DMS79 (cell line): ENCODE data around the gene TMEM150B.

Source experiments
- DNase-seq: peaks from one replicate; lab custom pipeline; 2025; lab: John Stamatoyannopoulos, UW

The TMEM150B gene

DNA sequence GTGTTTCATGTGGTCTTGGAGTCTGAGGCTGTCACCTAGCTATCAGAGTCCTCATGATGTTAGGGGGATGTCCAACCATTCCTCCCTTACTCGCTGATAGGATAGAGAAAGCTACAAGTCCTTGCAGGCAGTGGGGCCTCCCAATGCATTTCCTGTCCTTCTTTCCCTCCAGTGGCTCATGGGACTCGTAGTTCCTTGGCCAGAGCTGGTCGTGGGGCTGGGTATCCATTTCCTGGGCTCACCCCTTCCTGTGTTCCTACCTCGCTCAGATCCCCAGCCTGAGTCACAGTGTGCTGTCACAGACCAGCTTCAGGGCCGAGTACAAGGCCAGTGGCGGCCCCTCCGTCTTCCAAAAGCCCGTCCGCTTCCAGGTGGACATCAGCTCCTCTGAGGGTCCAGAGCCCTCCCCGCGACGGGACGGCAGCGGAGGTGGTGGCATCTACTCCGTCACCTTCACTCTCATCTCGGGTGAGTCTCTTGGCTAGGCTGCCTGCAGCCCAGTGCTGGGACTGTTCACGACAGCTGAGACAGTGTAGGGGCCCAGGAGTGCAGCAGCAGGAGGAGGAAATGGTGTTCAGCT lies 19.1 kb downstream of the TMEM150B start:
- DNase-seq: no peak

DNA sequence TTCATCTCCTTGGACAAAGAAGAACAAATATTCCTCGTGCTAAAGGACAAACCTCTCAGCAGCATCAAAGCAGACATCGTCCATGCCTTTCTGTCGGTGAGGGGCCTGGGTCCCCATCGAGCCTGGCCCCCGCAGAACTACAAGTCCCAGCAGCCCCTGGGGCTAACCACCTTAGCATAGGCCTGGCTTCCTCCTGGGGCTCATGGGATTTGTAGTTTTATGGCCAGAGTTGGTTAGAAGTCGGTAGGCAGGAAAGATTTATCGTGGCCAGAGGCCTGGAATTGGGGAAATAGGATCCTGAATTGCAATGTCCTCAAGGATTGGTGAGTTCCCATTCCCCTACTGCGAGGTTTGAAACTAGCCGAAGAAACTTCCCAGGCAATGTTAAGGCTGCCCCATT lies 19.6 kb downstream of the TMEM150B start:
- DNase-seq: no peak

DNA sequence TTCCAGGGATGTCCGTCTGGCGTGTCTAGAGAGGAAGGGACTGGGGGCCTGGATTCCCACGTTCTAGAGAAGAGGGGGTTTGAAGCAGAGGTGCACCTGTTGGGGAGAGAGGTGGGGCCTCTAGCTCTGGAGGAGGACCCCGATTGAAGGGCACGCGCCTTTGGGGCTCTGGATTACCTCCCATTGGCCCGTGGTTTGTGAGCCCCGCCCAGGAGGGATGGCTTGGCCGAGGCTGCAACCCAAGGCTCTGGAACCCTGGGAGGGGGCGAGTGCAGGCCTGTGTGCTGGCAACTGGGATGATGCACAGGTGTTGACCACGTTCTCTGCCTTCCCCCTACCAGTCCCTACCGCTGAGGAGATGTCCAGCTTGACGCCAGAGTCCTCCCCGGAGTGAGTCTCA lies 20.2 kb downstream of the TMEM150B start:
- no peak for DNase-seq

DNA sequence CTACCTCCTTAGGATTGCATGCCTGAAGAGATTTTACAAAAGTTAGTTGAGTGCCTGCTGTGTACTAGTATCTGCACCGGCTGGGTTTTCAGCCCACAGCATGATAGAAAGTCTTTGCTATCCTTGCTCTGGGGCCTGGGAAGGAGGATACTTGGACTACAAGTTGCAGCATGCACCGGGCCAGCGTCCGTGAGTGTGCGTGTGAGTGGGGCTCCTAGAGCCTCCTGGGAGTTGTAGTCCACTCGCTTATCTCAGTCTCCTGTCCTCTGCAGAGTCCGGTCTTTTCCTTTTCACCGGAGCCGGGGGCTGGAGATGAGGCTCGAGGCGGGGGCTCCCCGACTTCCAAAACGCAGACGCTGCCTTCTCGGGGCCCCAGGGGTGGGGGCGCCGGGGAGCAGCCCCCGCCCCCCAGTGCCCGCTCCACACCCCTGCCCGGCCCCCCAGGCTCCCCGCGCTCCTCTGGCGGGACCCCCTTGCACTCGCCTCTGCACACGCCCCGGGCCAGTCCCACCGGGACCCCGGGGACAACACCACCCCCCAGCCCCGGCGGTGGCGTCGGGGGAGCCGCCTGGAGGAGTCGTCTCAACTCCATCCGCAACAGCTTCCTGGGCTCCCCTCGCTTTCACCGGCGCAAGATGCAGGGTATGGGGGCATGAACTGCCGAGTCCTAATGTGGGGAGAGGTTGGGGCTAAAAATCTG lies 20.7 kb downstream of the TMEM150B start:
- no peak for DNase-seq

DNA sequence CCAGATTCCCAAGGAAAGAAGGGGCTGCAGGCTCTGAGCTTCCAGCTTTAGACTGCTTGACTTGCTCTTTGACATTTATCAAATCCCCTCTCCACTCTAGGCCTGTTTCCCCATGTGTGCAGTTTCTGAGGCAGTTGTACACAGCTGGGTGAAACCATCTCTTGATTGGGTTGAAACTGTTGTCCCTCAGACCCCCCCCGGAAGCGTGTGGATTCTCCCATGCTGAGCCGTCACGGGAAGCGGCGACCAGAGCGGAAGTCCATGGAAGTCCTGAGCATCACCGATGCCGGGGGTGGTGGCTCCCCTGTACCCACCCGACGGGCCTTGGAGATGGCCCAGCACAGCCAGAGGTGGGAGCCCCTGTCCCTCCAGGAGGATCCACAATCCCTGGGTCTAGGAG lies 21.7 kb downstream of the TMEM150B start:
- DNase-seq: no peak

DNA sequence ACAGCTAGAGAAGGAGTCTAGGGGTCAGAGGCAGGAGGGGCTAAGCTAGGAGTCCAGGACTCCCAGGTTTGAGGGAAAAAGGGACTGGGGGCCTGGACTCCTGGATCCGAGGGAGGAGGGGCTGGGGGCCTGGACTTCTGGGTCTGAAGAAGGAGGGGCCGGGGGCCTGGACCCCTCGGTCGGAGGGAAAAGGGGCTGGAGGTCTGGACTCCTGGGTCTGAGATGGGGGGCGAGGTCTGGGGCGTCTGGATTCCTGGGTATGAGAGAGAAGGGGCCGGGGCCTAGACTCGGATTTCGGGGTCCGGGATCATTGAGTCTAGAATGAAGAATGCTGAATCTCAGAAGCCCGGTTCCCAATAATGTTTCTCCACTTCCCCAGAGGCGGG lies 22.8 kb downstream of the TMEM150B start:
- DNase-seq: no peak

DNA sequence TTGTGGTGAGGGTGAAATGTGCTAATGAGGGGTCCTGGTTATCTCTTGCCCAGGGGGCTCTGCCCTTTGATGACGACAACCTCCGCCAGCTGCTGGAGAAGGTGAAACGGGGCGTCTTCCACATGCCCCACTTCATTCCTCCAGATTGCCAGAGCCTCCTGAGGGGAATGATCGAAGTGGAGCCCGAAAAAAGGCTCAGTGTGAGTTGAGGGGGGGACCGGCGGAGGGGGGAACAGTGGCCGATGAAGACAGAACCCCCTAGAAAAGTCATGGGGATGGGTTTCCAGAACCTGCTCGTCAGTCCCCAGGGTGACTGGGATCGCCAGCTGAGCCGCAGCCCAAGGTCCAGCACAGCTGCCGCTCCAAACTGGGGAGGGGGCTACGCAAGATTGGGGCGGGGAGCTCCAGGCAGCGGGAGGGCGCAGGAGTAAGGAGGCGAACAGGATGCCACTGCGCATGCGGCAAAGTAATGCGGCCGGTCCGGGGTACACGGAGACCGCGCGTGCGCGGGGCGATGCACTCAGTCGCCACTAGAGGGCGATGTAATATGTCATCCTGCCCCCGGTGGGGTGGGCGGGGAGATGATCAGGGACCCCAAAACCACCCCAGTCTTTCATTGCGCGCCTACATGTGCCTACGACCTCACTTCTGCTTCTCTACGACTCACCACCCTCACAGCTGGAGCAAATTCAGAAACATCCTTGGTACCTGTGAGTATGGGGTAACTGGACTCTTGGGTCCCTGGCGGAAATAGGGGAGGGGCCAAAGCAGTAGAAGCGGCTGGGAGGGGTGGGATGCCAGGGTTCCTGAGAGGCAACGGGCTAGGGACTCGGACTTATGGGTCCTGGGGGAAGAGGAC lies 23.5 kb downstream of the TMEM150B start:
- DNase-seq: peak; percentile 7

DNA sequence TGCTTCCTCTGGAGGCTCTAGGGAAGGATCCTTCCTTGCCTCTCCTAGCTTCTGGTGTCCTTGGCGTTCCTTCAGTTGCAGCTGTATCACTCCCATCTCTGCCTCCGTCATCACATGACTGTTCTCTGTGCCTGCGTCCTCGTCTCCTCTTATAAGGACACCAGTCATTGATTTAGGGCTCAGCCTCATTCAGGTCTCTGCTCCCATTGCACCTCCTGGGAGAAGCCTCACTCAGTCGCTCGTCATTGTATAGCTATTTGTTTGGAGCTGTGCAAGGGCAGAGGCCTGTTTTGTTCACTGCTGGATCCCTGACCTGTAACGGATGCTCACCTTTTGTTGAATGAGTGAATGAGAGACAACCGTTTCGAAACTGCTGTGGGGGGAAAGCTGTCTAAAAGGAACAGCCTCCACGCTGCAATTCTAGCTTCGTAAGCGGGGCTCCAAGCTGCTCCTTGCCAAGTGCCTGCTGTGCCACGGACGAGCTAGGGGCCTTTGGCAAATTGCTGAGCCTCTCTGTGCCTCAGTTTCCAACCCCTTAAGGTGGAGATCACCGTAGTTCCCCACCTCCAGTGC lies 24.2 kb downstream of the TMEM150B start:
- no peak for DNase-seq

DNA sequence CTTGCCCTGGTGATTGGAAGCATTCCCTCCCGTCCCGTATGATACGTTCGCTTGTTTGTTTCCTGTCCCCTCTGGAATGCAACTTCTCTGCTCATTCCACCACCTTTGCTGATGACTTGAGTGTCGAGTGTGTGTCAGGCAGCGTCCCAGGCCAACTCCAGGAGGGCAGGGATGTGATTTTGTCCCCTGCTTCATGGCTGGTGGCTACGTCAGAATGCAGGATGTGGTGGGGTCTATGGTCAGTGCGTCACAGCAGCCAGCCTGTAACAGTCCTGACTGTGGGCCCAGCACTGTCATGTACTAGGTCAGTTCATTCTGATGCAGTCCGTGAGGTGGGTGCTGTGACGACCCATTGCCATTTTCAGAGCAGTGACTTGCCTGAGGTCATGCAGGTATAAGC lies 25.1 kb downstream of the TMEM150B start:
- no peak for DNase-seq

DNA sequence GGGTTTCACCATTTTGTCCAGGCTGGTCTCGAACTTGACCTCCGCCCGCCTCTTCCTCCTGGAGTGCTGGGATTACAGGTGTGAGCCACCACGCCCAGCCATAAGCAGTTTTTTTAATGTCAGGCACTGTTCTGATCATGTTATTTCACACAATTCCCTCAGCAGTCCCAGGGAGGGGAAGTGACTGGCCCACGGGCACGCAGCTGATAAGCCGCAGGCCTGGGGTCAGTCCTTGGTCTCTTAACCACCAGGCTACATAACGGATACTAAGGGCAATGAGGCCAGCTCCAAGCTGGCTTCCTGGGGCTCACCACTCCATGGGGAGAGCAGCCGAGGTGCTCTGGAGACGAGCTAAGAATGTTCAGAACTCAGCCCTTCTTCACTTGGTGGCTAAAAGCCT lies 27.9 kb downstream of the TMEM150B start:
- no peak for DNase-seq

DNA sequence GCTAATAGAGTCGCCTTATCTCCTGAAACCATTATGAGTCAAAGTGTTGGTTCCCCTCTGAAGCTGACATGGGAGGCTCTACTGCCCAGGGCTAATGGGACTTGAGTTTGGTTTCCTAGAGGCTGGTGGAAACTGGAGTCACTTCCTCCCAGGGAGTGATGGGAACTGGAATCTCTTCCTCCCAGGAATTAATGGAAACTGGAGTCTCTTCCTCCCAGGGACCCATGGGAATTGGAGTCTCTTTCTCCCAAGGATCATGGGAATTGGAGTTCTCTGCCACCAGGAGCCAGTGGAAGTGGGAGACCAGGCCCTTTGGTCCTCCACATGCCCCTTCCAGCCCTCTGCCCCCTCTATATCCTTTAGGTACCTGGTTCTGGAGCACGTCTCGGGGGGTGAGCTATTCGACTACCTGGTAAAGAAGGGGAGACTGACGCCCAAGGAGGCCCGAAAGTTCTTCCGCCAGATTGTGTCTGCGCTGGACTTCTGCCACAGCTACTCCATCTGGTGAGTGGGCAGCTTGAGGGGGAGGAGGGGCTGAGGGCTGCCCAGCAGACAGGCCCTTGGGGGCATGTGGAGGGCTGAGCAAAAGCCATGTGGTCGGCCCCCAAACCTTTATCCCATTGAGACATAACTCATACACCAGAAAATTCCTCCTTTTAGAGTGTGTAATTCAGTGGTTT lies 35.9 kb downstream of the TMEM150B start:
- no peak for DNase-seq

DNA sequence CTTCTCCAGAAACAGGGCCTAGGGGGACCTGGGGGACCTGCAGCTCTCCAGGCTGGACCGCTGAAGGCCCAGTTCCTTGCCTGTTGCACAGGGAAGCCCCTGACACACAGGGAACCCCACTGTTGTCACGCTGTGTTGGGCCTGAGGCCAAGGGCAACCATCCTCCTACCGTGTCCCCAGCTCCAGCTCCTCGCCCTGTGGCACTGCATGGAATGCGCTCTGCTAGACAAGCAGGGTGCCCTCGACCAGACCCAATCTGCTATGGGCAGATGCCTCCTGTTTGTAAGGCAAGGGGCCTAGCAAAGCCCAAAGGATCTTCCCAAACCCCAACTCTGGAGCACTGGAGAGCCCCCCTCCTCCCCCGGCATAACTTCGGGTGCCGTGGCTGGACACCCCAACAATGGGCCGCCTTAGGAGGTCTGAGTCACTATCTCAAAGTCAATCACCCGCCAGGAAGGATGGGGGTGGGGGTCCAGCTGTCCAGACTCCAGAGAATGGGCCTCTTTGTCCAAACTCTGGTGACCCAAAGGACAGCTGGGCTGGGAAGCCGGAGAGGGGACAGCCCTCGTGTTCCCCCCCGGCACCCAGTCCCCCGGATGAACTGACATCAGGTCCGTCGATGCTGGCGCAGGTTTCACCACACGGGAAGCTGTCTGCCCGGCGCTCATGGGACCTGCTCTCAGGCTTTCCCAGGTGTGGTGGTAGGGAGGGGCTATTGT lies 37.6 kb downstream of the TMEM150B start:
- no peak for DNase-seq

DNA sequence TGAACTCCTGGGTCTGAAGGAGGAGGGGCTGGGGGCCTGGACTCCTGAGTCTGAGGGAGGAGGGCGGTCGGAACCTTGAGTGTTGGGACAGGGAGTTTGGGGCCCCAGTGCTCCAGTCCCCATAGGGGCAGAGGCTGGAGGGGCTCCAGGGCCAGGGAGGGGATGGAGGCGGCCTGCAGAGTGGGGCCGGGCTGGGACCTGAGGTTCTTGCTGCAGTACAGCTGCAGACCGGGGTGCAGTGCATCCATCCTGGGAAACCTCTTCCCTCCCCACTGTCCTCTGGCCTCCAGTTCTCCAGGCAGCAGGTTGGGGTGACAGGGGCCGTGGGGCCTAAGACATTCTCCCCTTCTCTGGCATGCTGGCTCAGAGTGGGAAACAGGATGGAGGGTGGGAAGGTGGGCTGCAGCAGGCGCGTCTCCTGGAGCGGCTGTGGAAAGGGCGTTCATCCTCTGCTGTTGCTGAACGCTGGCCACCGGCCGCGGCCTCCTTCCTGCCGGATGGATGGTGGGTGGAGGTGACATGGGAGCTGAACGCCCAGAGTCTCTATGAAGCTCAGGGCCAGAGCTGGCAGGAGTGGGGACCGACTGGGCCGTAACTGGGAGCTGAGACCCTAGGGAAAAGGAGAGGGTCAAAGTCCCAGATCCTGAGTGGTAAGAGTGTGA lies 39.8 kb downstream of the TMEM150B start:
- no peak for DNase-seq

DNA sequence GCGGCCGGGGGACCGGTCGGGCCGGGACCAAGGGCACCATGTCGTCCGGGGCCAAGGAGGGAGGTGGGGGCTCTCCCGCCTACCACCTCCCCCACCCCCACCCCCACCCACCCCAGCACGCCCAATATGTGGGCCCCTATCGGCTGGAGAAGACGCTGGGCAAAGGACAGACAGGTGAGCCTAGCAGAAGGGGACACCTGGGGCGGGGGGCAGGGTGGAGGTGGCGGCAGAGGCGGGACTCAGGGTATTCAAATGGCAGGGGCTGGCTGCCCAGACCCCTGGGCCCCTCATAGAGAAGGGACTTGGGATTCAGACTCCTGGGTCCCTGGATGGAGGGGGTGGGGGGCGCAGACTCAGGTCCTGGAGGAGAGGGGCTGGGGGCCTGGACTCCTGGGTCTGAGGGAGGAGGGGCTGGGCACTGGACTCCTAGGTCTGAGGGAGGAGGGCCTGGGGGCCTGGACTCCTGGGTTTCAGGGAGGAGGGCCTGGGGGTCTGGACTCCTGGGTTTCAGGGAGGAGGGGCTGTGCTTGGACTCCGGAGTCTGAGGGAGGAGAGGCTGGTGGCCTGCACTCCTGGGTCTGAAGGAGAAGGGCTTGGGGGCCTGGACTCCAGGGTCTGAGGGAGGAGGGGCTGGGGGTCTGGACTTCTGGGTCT lies 40.6 kb downstream of the TMEM150B start:
- DNase-seq: no peak

DNA sequence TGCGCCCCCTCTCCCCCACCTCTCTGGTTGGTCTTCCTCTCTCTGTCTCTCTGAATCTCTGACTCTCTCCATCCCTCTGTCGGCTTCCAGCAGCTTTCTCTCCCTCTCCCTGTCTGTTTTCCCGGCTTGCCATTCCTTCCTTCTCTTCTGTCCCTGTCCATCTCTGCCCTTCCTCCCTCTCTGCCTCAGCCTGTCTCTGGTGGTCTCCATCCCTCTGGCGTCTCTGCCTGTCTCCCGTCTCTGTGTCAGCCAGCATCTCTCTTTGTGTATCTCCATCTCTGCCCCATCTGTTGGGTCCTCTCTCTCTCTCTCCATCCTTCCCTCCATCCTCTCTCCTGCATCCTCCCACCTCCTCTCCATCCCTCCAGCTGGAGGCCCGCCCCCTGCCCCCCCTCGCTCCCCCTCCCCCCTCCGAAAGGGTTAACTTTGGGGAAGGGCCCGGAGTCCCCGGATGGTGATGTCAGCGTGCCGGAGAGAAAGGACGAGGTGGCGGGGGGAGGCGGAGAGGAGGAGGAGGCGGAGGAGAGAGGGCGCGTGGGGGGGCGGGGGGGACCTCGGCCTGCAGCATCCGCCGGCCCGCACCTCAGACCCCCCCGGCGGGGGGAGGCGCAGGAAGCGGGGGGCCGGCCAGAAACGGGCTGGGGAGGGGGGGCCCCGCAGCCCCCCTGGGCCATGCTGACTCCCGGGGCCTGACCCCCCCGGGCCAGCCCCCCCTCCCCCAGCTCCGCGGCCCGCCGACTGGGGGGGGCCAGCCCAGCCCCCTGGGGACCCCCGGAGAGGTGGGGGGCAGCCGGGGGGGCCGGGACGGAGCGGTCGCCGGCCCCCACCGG lies 41.4 kb downstream of the TMEM150B start, which contains the start of gene BRSK1:
Gene BRSK1 (plus strand): TSS at position 450 of the 830 bp plus-strand sequence. CDS start 446 bp downstream, outside the sequence.
- peak; percentile 67 for DNase-seq

DNA sequence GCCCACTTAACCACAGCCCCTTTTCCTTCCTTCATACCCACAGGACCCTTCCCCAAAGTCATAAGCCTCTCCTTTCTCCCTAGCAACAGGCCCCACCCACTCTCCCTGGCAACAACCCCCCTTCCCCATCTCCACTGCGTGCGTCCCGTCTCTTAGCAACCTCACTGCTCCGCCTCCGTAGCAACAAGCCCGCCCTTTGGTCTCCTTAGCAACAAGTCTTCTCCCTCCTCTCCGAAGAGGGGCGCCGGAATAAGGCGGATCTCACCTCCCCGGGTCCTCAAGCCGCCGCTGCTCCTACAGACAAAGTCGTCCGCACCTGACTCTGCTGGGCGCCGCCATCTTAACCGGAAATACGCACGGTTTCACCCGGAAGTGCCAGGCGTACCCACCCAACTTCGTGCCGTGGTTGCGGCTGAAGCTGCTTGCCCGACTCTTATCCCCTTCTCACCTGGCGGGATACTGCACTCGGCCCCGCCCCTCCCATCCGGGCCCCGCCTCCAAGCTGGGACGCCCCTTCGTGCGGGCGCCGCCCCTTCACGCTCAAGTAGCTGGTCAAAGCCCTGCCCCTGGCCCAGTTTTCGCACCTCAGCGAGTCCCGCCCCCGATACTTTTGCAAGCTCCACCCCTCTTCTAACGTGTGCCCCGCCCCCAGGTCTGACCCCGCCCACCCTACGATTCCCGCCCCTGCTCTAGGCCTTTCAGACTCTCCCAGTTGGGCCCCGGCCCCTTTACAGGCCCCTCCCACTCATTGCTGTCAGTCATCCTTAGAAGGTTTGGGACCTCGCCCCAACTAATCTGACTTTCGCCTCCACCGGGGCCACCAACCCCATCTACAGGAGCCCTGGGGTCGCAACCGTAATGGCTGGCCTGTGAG lies 45.1 kb downstream of the TMEM150B start, which contains the start of gene HSPBP1:
Gene HSPBP1 (minus strand): TSS at position 341 of the 874 bp plus-strand sequence. CDS start 502 bp downstream, outside the sequence.
- peak; percentile 94 for DNase-seq

DNA sequence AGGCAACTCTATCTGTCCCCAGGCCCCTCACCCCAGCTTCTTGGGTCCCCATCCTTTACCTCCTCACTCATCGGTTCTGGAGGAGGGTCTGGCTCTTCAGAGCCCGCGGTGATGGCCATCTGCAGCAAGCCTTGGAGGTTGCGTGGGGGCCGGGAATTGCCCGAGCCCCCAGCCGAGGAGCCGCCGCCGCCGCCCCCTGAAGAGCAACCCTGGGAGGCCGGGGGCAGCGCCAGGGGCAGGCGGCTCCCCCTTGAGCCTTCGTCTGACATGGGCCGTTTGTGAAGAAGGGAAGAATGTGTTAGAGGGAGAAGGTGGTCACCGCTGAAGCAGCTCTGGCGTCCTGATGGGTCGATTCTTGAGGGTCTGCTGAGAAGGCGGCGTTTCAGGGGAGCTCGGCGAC lies 45.8 kb downstream of the TMEM150B start:
- no peak for DNase-seq
